Measurements from ENCODE around the gene ATP6V0E1.

DNA sequence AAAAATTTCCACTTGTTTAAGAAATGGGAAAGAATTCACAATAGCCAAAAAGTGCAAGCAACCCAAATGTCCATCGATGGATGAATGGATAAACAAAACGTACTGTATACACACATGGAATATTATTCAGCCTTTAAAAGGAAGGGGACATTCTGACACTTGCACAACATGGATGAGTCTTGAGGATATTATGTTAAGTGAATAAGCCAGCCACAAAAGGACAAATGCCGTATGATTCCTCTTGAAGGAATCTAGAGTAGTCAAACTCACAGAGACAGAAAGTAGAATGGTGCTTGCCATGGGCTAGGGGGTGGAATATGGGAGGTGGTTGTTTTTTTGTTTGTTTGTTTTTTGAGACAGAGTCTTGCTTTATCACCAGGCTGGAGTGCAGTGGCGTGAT is 3.8 kb upstream of the ATP6V0E1 start:
- TF ChIP-seq, protein P1, sequence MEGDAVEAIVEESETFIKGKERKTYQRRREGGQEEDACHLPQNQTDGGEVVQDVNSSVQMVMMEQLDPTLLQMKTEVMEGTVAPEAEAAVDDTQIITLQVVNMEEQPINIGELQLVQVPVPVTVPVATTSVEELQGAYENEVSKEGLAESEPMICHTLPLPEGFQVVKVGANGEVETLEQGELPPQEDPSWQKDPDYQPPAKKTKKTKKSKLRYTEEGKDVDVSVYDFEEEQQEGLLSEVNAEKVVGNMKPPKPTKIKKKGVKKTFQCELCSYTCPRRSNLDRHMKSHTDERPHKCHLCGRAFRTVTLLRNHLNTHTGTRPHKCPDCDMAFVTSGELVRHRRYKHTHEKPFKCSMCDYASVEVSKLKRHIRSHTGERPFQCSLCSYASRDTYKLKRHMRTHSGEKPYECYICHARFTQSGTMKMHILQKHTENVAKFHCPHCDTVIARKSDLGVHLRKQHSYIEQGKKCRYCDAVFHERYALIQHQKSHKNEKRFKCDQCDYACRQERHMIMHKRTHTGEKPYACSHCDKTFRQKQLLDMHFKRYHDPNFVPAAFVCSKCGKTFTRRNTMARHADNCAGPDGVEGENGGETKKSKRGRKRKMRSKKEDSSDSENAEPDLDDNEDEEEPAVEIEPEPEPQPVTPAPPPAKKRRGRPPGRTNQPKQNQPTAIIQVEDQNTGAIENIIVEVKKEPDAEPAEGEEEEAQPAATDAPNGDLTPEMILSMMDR (IDR thresholded peaks at IDR 0.05), result no peak
- TF ChIP-seq POLR2AphosphoS5 (IDR thresholded peaks at IDR 0.05) (no peak), POLR2A (IDR thresholded peaks at IDR 0.05) (no peak), EP300 (IDR thresholded peaks at IDR 0.05) (no peak)

Measured in stomach (tissue), 4 donors.